T-helper 17 cell (primary cell): Measurements from ENCODE around the gene CUX1. TPM values are rescaled to one million over a fixed set of nuclear protein-coding genes. Genes with fewer than 3 reads are reported as not detected.
"Not testable (repeated sequence)": the region's sequence is repeated elsewhere in the genome, so short reads cannot be mapped to it uniquely, and the experiment has no call there.

Source experiments
- ATAC-seq: fragments of 150-1000 bp; cut with Tn5 transposase; 2 replicates; pipeline ENCODE4 v1.10.0; 2021; ENCODE audit warnings: mild to moderate bottlenecking, moderate library complexity
- DNase-seq, 3 donors: peaks; one replicate each; pipeline versions ENCODE4 v3.0.0 to v3.0.0-alpha.2; 2020 to 2021
- H3K9me3 ChIP-seq: one replicate; pipeline ENCODE4 v1.7.0; 2013; ENCODE audit warnings: low read length, mild to moderate bottlenecking; ENCODE audit not compliant: control insufficient read depth, poor library complexity, severe bottlenecking
- H3K27ac Mint-ChIP-seq: one replicate; pipeline ENCODE4 v1.8.0; 2022; ENCODE audit warnings: mild to moderate bottlenecking, moderate library complexity, mixed read lengths
- H3K27me3 Mint-ChIP-seq: one replicate; pipeline ENCODE4 v1.8.0; 2022; ENCODE audit warnings: mixed read lengths
- H3K36me3 Mint-ChIP-seq: one replicate; pipeline ENCODE4 v1.8.0; 2022; ENCODE audit warnings: low read depth, mixed read lengths
- H3K4me1 Mint-ChIP-seq: one replicate; pipeline ENCODE4 v1.8.0; 2022; ENCODE audit warnings: mild to moderate bottlenecking, mixed read lengths
- H3K4me3 Mint-ChIP-seq: one replicate; pipeline ENCODE4 v1.8.0; 2022; ENCODE audit warnings: mild to moderate bottlenecking, moderate library complexity, mixed read lengths
- total RNA-seq, 4 donors: library from RNA in 2 of 4; stranded (reverse) in 2 of 4; gene quantifications; one replicate each; pipeline ENCODE4 v1.2.3 and lab custom pipeline; 2022 to 2026

CUX1 gene
- total RNA-seq, 2 donors from 2014 or later = 35.6 to 52.8 TPM

- no peaks in the 10 kb centered on the region for H3K9me3 ChIP-seq
- H3K4me1 Mint-ChIP-seq = peaks cover 13% of the 10 kb centered on the region
- no peak overlapping the region for H3K4me3 Mint-ChIP-seq
- no peaks in the 10 kb centered on the region for H3K27me3 Mint-ChIP-seq
- no peak overlapping the region for H3K27ac Mint-ChIP-seq
- ATAC-seq (no peak), DNase-seq (no peak)
- H3K36me3 Mint-ChIP-seq = no peaks in the 10 kb centered on the region
These were observed 108.8 kb downstream of the CUX1 start for GRCh38 chr7:101926265-101926664.

GRCh38 chr7:101927389-101927788 is 110.0 kb downstream of the CUX1 start:
- peaks cover 13% of the 10 kb centered on the region for H3K4me1 Mint-ChIP-seq
- no peak for ATAC-seq
- H3K27me3 Mint-ChIP-seq = no peaks in the 10 kb centered on the region
- H3K27ac Mint-ChIP-seq = no peak overlapping the region
- H3K36me3 Mint-ChIP-seq = no peaks in the 10 kb centered on the region
- H3K4me3 Mint-ChIP-seq = no peak overlapping the region
- H3K9me3 ChIP-seq = no peaks in the 10 kb centered on the region
- DNase-seq = no peak

GRCh38 chr7:101927802-101928201 is 110.4 kb downstream of the CUX1 start:
- no peaks in the 10 kb centered on the region for H3K27me3 Mint-ChIP-seq
- ATAC-seq (no peak), DNase-seq (no peak)
- no peak overlapping the region for H3K4me3 Mint-ChIP-seq
- H3K36me3 Mint-ChIP-seq = no peaks in the 10 kb centered on the region
- H3K9me3 ChIP-seq = no peaks in the 10 kb centered on the region
- H3K4me1 Mint-ChIP-seq = peaks cover 13% of the 10 kb centered on the region
- no peak overlapping the region for H3K27ac Mint-ChIP-seq

GRCh38 chr7:101929256-101929655 is 111.8 kb downstream of the CUX1 start:
- H3K9me3 ChIP-seq = no peaks in the 10 kb centered on the region
- Mint-ChIP-seq H3K27me3 (no peaks in the 10 kb centered on the region), H3K4me3 (no peak overlapping the region), H3K4me1 (peaks cover 2% of the 10 kb centered on the region), H3K27ac (no peak overlapping the region), H3K36me3 (no peaks in the 10 kb centered on the region)
- ATAC-seq (no peak), DNase-seq (no peak)

GRCh38 chr7:101929911-101930310 is 112.5 kb downstream of the CUX1 start:
- H3K36me3 Mint-ChIP-seq, H3K4me3 Mint-ChIP-seq, H3K27me3 Mint-ChIP-seq, H3K9me3 ChIP-seq, DNase-seq, H3K4me1 Mint-ChIP-seq, ATAC-seq, H3K27ac Mint-ChIP-seq: not testable (repeated sequence)

GRCh38 chr7:101932083-101932482 is 114.7 kb downstream of the CUX1 start:
- no peak overlapping the region for H3K4me3 Mint-ChIP-seq
- no peaks in the 10 kb centered on the region for H3K9me3 ChIP-seq
- DNase-seq (no peak), ATAC-seq (no peak)
- H3K4me1 Mint-ChIP-seq = peaks cover 6% of the 10 kb centered on the region
- H3K27me3 Mint-ChIP-seq = no peaks in the 10 kb centered on the region
- no peak overlapping the region for H3K27ac Mint-ChIP-seq
- H3K36me3 Mint-ChIP-seq = no peaks in the 10 kb centered on the region

- no peaks in the 10 kb centered on the region for H3K36me3 Mint-ChIP-seq
- ATAC-seq (no peak), DNase-seq (no peak)
- no peak overlapping the region for H3K27ac Mint-ChIP-seq
- H3K9me3 ChIP-seq = no peaks in the 10 kb centered on the region
- H3K27me3 Mint-ChIP-seq = no peaks in the 10 kb centered on the region
- H3K4me1 Mint-ChIP-seq = peaks cover 6% of the 10 kb centered on the region
- H3K4me3 Mint-ChIP-seq = no peak overlapping the region
These were observed 115.6 kb downstream of the CUX1 start for GRCh38 chr7:101933028-101933427.

- ATAC-seq (no peak), DNase-seq (no peak)
- H3K4me1 Mint-ChIP-seq = peaks cover 6% of the 10 kb centered on the region
- no peaks in the 10 kb centered on the region for H3K9me3 ChIP-seq
- no peak overlapping the region for H3K27ac Mint-ChIP-seq
- H3K4me3 Mint-ChIP-seq = no peak overlapping the region
- H3K27me3 Mint-ChIP-seq = no peaks in the 10 kb centered on the region
- H3K36me3 Mint-ChIP-seq = no peaks in the 10 kb centered on the region
These were observed 116.3 kb downstream of the CUX1 start for GRCh38 chr7:101933688-101934121.

- no peak for DNase-seq
- peaks cover 6% of the 10 kb centered on the region for H3K4me1 Mint-ChIP-seq
- H3K27ac Mint-ChIP-seq = no peak overlapping the region
- H3K4me3 Mint-ChIP-seq = no peak overlapping the region
- no peak for ATAC-seq
- H3K36me3 Mint-ChIP-seq = no peaks in the 10 kb centered on the region
- H3K9me3 ChIP-seq = no peaks in the 10 kb centered on the region
- no peaks in the 10 kb centered on the region for H3K27me3 Mint-ChIP-seq
These were observed 117.2 kb downstream of the CUX1 start for GRCh38 chr7:101934618-101935017.

- H3K9me3 ChIP-seq = no peaks in the 10 kb centered on the region
- Mint-ChIP-seq H3K27me3 (no peaks in the 10 kb centered on the region), H3K4me3 (no peak overlapping the region), H3K27ac (no peak overlapping the region), H3K36me3 (no peaks in the 10 kb centered on the region), H3K4me1 (peaks cover 6% of the 10 kb centered on the region)
- DNase-seq (no peak), ATAC-seq (no peak)
These were observed 118.2 kb downstream of the CUX1 start for GRCh38 chr7:101935521-101936141.

GRCh38 chr7:101936223-101936610 is 118.8 kb downstream of the CUX1 start:
- Mint-ChIP-seq H3K4me1 (peaks cover 6% of the 10 kb centered on the region), H3K27ac (no peak overlapping the region), H3K36me3 (no peaks in the 10 kb centered on the region), H3K4me3 (no peak overlapping the region), H3K27me3 (no peaks in the 10 kb centered on the region)
- ATAC-seq = no peak
- DNase-seq = no peak
- no peaks in the 10 kb centered on the region for H3K9me3 ChIP-seq

GRCh38 chr7:101936611-101937231 is 119.3 kb downstream of the CUX1 start:
- no peak for DNase-seq
- no peaks in the 10 kb centered on the region for H3K9me3 ChIP-seq
- Mint-ChIP-seq H3K27ac (no peak overlapping the region), H3K27me3 (no peaks in the 10 kb centered on the region), H3K4me1 (peaks cover 6% of the 10 kb centered on the region), H3K36me3 (no peaks in the 10 kb centered on the region), H3K4me3 (no peak overlapping the region)
- ATAC-seq = no peak

GRCh38 chr7:101937717-101938514 is 120.5 kb downstream of the CUX1 start:
- DNase-seq = no peak
- H3K4me1 Mint-ChIP-seq = peaks cover 6% of the 10 kb centered on the region
- H3K9me3 ChIP-seq = no peaks in the 10 kb centered on the region
- H3K36me3 Mint-ChIP-seq = no peaks in the 10 kb centered on the region
- H3K27me3 Mint-ChIP-seq = no peaks in the 10 kb centered on the region
- no peak overlapping the region for H3K4me3 Mint-ChIP-seq
- peak overlapping the region; percentile 21 for H3K27ac Mint-ChIP-seq
- ATAC-seq = no peak
